LNCAP (cell line): ENCODE results near the gene RAP2C.

ENCODE experiments used
- TF ChIP-seq, protein P1 (sequence below): fragments of 450-650 bp; IDR thresholded peaks from 2 replicates; pipeline ENCODE4 v1.5.1; 2017; ENCODE audit warnings: mild to moderate bottlenecking

Gene RAP2C

DNA sequence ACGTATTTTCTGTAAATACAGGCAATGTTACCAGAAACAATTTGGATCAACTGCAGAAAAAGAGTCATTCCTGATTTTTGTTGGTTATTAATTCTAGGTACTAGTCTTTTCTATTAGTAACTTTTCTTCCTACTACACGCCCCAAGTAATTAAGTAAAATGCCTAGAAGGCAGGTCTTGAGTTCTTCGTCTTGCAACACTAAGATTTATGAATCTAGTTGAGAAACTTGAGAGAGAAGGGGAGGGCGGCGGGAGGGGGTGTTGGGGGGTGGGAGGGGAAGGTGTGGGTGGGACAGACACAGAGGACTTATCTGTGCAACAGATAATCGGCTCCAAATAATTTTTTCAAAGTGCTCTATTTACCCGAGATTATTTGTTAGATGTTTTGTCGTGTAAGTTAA lies 3.0 kb downstream of the RAP2C start:
- TF ChIP-seq, protein P1, sequence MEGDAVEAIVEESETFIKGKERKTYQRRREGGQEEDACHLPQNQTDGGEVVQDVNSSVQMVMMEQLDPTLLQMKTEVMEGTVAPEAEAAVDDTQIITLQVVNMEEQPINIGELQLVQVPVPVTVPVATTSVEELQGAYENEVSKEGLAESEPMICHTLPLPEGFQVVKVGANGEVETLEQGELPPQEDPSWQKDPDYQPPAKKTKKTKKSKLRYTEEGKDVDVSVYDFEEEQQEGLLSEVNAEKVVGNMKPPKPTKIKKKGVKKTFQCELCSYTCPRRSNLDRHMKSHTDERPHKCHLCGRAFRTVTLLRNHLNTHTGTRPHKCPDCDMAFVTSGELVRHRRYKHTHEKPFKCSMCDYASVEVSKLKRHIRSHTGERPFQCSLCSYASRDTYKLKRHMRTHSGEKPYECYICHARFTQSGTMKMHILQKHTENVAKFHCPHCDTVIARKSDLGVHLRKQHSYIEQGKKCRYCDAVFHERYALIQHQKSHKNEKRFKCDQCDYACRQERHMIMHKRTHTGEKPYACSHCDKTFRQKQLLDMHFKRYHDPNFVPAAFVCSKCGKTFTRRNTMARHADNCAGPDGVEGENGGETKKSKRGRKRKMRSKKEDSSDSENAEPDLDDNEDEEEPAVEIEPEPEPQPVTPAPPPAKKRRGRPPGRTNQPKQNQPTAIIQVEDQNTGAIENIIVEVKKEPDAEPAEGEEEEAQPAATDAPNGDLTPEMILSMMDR, result no peak

DNA sequence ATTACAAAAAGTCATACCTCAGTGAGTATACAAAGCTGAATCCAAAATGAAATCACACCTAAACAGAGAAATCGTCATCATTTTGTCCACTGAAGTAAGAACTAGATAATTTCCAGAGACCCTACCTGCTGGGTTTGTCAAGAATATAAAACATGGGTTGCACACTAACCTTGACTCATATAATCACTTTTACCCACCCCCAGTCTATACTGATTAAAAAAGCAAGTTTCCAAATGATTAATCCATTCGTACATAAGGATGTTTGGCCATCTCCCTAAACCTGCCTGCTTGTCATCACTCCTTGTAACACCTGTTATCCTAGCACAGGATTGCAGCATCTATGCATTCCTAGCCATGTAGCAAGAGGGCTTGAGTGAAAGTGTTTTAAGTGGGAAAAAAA lies 4.7 kb downstream of the RAP2C start:
- TF ChIP-seq, protein P1, result no peak

DNA sequence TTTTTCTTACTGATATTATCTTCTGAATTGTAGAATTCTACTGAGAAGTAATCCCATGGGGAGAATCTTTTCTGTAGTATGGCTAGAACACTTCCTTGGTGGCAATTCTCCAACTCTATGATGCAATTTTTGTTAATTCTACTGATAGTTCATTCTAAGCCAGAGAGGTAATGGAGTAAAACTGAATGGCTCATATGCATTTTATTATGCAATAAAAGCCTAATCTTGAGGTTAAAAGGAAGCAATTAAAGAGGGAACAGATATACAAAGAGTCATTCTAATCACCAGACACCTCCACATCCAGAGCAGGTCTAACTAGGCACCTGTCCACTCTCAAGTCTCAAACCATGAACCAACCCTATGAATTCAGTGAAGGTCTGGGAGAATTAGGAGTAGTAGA lies 9.7 kb downstream of the RAP2C start:
- TF ChIP-seq, protein P1, result no peak

DNA sequence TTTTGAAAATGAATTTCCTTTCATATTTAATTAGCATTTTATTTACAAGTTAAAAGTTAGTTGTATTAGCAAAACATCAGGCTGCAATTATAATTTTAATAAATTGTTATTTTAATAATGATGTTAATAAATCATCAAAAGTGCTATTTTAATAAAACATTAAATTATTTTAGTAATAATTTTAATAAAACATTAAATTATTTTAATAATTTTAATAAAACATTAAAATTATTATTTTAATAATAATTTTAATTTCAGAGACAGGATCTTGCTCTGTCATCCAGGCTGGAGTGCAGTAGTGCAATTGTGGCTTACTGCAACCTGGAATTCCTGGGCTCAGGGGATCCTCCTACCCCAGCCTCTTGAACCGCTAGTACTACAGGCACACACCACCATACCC lies 10.8 kb downstream of the RAP2C start:
- TF ChIP-seq, protein P1, result no peak

DNA sequence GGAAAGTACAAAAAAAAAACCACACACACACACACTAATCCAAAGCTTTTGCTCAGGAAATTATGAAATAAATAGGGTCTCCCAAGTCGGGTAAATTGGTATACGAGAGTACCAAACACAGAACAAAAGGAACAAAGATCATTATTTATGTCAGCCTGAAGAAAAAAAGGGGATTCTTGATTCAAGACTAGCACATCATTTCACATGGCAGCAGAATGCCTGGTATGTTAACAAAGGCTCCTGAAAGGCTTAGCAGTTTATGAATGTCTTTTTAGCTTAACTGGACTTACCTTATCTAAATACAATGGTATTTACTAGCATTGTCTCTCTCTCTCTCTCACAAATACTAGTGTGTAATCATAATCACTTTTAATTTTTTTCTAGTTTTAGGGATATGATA lies 11.3 kb downstream of the RAP2C start:
- TF ChIP-seq, protein P1, result no peak

DNA sequence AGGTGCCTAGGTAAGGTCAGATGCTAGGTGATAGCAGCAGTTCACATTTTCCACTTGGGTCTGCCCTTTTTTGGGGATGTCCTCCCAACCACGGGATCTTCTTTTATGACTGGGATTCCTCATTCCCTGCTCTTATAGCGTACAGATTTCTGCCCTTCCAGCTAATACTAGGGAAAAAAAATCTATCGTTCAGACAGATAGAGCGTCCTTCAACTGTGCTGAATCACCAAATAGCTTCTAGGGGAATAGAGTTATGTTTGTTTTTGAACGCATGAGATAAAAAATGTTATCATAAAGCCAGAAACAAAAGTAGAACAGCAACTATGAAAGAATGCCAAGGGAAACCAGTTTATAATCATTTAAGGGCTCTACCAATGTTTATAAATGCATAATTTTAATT lies 13.0 kb downstream of the RAP2C start:
- TF ChIP-seq, protein P1, result no peak

- TF ChIP-seq, protein P1, result no peak
Measured at GRCh38 chrX:132204629-132205028, 14.6 kb downstream of the RAP2C start.

DNA sequence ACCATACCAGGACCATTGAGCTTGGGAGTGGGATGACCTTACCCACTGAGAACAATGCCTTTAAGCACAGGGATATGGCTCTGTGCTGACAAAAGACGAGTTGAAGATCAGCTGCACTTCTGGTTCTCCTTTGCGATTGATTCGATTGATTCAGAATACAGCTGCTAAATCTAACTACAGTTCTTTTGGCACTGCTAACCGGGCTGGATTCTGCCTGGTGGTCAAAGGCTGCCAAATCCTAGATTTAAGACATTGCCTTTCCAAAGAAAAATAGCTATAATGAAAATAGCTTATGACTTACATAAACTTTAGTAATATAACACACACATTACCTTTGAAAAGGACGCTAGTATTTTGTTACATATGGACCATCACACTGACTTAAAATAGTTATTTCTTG lies 18.3 kb downstream of the RAP2C start:
- TF ChIP-seq, protein P1, result no peak
